IPS-15b (cell line): ENCODE data around the gene ASAH2B.

Source experiments
- H3K27me3 ChIP-seq: one replicate; pipeline ENCODE4 v1.6.1; 2013; ENCODE audit warnings: low read length; ENCODE audit not compliant: control insufficient read depth, insufficient read depth
- H3K36me3 ChIP-seq: one replicate; pipeline ENCODE4 v1.6.1; 2013; ENCODE audit warnings: low read length; ENCODE audit not compliant: control insufficient read depth, insufficient read depth
- H3K4me1 ChIP-seq: one replicate; pipeline ENCODE4 v1.6.1; 2013; ENCODE audit warnings: mild to moderate bottlenecking, low read length; ENCODE audit not compliant: control insufficient read depth, insufficient read depth
- H3K4me3 ChIP-seq: one replicate; pipeline ENCODE4 v1.5.1; 2013; ENCODE audit warnings: low read depth, low read length
- H3K9ac ChIP-seq: one replicate; pipeline ENCODE4 v1.6.1; 2013; ENCODE audit warnings: low read depth, mild to moderate bottlenecking, low read length
- H3K9me3 ChIP-seq: one replicate; pipeline ENCODE4 v1.6.1; 2013; ENCODE audit warnings: mild to moderate bottlenecking, low read length; ENCODE audit not compliant: control insufficient read depth, insufficient read depth

Gene ASAH2B

GRCh38 chr10:50805981-50806622 is 66.4 kb downstream of the ASAH2B start:
- H3K36me3 ChIP-seq, result no peaks in the 10 kb centered on the region
- H3K9me3 ChIP-seq, result no peaks in the 10 kb centered on the region
- no peaks in the 10 kb centered on the region for H3K27me3 ChIP-seq
- peak overlapping the region; percentile 32 for H3K9ac ChIP-seq
- no peak overlapping the region for H3K4me3 ChIP-seq
- peaks cover 4% of the 10 kb centered on the region for H3K4me1 ChIP-seq

GRCh38 chr10:50807851-50808776 is 68.4 kb downstream of the ASAH2B start:
- no peaks in the 10 kb centered on the region for H3K9me3 ChIP-seq
- H3K36me3 ChIP-seq, result no peaks in the 10 kb centered on the region
- H3K4me3 ChIP-seq, result no peak overlapping the region
- H3K4me1 ChIP-seq, result peaks cover 4% of the 10 kb centered on the region
- no peak overlapping the region for H3K9ac ChIP-seq
- no peaks in the 10 kb centered on the region for H3K27me3 ChIP-seq
